IPS-NIHi7 (cell line): ENCODE results near the gene ZFAND3.
A peak's percentile ranks its signal among the peaks of the same experiment; 100 is the strongest.

Experiments used
- DNase-seq: peaks from one replicate; pipeline ENCODE4 v3.0.0; 2012; ENCODE audit warnings: mixed read lengths; ENCODE audit errors: extremely low spot score

Gene ZFAND3

GRCh38 chr6:37894585-37894984, 75.1 kb downstream of the ZFAND3 start:
- DNase-seq: no peak

- no peak for DNase-seq
Observed at GRCh38 chr6:37897321-37897720, 77.8 kb downstream of the ZFAND3 start.

GRCh38 chr6:37897818-37898515, 78.4 kb downstream of the ZFAND3 start:
- no peak for DNase-seq

GRCh38 chr6:37903351-37904340, 84.1 kb downstream of the ZFAND3 start:
- DNase-seq: no peak

GRCh38 chr6:37904590-37904989, 85.1 kb downstream of the ZFAND3 start:
- no peak for DNase-seq

GRCh38 chr6:37906121-37906520, 86.6 kb downstream of the ZFAND3 start:
- DNase-seq: no peak

- no peak for DNase-seq
Observed at GRCh38 chr6:37910998-37911397, 91.5 kb downstream of the ZFAND3 start.

- no peak for DNase-seq
Observed at GRCh38 chr6:37913210-37913609, 93.7 kb downstream of the ZFAND3 start.

GRCh38 chr6:37915463-37915862, 95.9 kb downstream of the ZFAND3 start:
- DNase-seq: no peak

- DNase-seq: no peak
Observed at GRCh38 chr6:37916149-37916548, 96.6 kb downstream of the ZFAND3 start.

GRCh38 chr6:37916675-37917074, 97.1 kb downstream of the ZFAND3 start:
- no peak for DNase-seq

- no peak for DNase-seq
Observed at GRCh38 chr6:37917566-37917965, 98.0 kb downstream of the ZFAND3 start.

GRCh38 chr6:37919417-37920157, 100.1 kb downstream of the ZFAND3 start:
- DNase-seq: no peak

- no peak for DNase-seq
Observed at GRCh38 chr6:37920667-37921066, 101.1 kb downstream of the ZFAND3 start.

GRCh38 chr6:37922563-37922962, 103.0 kb downstream of the ZFAND3 start:
- DNase-seq: no peak

GRCh38 chr6:37923514-37923913, 104.0 kb downstream of the ZFAND3 start:
- DNase-seq: no peak

GRCh38 chr6:37926661-37927060, 107.1 kb downstream of the ZFAND3 start:
- no peak for DNase-seq

- DNase-seq: peak; percentile 26
Observed at GRCh38 chr6:37928217-37928616, 108.7 kb downstream of the ZFAND3 start.

GRCh38 chr6:37930288-37930971, 110.9 kb downstream of the ZFAND3 start:
- no peak for DNase-seq

- DNase-seq: no peak
Observed at GRCh38 chr6:37931066-37931465, 111.5 kb downstream of the ZFAND3 start.

- DNase-seq: no peak
Observed at GRCh38 chr6:37934276-37934675, 114.7 kb downstream of the ZFAND3 start.

GRCh38 chr6:37936150-37936549, 116.6 kb downstream of the ZFAND3 start:
- DNase-seq: no peak
